ENCODE results near the gene CRYBG3.

DNA sequence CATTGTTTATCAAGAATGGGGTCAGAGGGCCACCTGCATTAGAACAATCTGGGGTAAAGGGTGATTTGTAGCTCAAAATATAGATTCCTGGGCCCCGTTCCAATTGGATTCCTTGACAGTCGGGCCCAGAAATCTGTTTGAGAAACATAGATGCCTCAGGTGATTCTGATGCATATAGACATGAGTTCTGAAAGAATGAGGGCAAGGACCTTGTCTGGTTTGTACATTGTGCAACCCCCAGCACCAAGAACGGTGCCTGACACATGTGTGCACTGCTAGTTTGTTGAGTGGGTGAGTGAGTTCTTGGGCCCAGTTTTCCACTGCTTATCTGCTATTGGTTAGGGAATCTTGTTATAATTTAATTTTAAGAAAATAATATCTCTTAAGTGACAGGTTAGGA lies 16.6 kb downstream of the CRYBG3 start:
- TF ChIP-seq, protein P1, sequence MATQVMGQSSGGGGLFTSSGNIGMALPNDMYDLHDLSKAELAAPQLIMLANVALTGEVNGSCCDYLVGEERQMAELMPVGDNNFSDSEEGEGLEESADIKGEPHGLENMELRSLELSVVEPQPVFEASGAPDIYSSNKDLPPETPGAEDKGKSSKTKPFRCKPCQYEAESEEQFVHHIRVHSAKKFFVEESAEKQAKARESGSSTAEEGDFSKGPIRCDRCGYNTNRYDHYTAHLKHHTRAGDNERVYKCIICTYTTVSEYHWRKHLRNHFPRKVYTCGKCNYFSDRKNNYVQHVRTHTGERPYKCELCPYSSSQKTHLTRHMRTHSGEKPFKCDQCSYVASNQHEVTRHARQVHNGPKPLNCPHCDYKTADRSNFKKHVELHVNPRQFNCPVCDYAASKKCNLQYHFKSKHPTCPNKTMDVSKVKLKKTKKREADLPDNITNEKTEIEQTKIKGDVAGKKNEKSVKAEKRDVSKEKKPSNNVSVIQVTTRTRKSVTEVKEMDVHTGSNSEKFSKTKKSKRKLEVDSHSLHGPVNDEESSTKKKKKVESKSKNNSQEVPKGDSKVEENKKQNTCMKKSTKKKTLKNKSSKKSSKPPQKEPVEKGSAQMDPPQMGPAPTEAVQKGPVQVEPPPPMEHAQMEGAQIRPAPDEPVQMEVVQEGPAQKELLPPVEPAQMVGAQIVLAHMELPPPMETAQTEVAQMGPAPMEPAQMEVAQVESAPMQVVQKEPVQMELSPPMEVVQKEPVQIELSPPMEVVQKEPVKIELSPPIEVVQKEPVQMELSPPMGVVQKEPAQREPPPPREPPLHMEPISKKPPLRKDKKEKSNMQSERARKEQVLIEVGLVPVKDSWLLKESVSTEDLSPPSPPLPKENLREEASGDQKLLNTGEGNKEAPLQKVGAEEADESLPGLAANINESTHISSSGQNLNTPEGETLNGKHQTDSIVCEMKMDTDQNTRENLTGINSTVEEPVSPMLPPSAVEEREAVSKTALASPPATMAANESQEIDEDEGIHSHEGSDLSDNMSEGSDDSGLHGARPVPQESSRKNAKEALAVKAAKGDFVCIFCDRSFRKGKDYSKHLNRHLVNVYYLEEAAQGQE (IDR thresholded peaks at IDR 0.05; ENCODE audit: borderline replicate concordance) = no peak
- TF ChIP-seq, protein P2, sequence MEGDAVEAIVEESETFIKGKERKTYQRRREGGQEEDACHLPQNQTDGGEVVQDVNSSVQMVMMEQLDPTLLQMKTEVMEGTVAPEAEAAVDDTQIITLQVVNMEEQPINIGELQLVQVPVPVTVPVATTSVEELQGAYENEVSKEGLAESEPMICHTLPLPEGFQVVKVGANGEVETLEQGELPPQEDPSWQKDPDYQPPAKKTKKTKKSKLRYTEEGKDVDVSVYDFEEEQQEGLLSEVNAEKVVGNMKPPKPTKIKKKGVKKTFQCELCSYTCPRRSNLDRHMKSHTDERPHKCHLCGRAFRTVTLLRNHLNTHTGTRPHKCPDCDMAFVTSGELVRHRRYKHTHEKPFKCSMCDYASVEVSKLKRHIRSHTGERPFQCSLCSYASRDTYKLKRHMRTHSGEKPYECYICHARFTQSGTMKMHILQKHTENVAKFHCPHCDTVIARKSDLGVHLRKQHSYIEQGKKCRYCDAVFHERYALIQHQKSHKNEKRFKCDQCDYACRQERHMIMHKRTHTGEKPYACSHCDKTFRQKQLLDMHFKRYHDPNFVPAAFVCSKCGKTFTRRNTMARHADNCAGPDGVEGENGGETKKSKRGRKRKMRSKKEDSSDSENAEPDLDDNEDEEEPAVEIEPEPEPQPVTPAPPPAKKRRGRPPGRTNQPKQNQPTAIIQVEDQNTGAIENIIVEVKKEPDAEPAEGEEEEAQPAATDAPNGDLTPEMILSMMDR (IDR thresholded peaks at IDR 0.05; ENCODE audit: poor library complexity, severe bottlenecking) = no peak
